GM19467 (cell line): ENCODE results near the gene RAD18.

Experiments used
- ATAC-seq: cut with Tn5 transposase; IDR thresholded peaks from one replicate; pipeline ENCODE4 v1.9.1; 2021; ENCODE audit warnings: mild to moderate bottlenecking, moderate library complexity; ENCODE audit not compliant: unreplicated experiment

The RAD18 gene

DNA sequence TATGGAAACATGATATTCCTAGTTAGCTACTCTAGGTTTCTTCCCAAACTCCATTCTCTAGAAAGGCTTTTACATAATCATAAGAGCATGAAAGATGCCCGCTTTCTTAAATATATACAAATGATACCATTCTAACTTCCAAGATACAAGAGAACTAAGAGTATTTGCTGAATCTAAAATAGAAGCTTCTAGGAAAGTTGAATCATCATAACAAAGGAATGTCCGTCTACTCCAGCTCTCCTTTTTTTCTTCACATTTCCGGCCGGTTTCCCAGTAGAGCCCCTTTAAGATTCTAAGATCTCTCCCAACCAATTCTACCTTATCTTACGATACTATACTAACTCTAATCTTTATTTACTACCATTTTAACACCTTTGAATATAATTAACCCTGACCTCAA lies 60.1 kb downstream of the RAD18 start:
- ATAC-seq, result no peak

DNA sequence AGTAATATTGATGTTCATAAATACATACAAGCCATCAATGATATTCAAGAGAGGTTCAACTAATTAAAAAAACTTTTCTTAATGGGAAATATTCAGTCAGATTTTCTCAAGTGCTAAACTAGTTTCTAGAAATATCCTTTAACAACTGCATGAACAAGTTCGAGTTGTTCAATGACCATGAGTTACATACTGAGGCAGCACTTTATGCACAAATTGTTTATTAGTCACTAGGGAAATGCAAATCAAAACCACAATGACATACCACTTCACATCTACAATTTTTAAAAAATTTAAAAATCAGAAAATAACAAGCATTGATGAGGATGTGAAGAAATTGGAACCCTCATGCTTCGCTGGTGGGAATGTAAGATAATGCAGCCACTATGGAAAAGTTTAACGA lies 62.4 kb downstream of the RAD18 start:
- ATAC-seq, result no peak

DNA sequence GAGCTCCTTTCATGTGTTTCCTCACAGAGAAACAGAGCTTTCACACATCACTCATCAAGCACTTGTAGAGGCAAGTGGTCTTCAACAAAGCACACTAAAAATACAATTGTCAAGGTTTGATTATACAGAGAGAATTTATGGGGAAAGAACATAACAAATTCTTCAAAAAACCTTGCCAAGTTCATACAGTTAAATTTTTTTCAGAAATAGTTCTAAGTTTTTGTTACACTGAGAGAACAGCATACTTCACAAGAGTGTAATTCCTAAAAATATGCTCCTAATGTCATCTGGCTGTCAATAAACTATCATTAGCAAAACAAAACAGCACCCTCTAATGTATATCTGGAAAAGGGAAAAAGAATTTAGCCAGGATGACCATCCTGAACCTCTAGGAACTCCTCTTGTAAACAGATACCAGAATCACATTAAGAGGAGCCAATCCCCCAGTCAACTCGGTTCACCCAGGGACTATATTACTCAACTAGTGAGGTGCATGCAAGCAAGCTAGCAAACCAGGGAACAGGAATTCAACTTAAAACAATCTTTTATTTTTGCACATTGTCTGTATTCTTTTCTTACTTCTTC lies 63.3 kb downstream of the RAD18 start:
- no peak for ATAC-seq

DNA sequence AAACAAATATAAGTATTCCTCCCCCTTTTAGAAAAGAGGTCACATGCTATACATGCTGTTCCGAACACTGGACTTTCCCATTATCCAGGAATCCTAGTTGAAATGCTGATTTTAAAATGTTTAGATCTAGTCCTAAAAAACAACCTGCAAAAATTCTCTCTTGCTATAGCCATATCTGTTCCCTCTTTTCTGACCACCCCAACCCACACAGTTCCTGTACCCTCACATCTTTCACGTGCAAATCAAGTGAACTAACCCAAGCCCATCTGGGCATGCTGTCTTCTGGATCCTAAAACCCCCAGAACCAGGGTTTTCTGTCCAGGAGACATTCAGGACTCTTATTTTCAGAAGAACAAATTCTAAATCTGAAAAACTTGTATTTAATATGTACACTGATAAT lies 67.4 kb downstream of the RAD18 start:
- no peak for ATAC-seq

DNA sequence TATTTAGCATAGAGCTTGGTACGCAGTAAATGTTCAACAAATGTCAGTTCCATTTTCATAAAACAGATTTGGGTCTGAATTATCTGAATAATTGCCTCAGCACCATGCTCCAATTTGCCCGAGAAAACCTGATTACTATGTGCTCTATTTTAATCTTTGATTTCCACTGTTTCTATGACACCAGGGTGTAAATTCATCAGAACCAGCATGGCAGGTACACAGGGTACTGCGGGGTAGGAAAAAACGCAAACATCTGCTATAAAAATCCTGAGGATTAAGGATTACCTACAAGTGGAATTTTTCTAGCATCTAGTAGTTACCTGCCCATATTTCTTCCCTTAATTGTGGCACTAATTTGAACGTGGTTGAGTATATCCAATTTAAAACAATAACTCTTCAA lies 70.3 kb downstream of the RAD18 start:
- ATAC-seq, result no peak

DNA sequence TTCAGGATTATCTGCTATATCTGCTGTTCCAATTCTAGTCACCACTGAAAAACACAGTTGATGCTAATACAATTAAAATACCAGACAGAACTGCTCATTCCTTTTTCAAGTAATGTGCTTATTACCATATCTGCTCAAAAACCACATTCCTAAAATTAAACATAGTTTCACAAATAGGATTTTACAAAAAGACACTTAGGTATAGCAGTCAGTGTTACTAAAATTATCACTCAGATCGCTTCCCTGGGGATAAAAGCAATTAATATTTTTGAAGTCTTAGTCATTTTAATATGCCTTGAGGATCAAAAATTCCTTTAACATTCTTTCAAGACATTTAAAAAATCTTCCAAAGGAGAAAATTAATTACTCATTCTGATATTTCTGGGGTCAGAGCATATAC lies 71.5 kb downstream of the RAD18 start:
- ATAC-seq, result no peak

DNA sequence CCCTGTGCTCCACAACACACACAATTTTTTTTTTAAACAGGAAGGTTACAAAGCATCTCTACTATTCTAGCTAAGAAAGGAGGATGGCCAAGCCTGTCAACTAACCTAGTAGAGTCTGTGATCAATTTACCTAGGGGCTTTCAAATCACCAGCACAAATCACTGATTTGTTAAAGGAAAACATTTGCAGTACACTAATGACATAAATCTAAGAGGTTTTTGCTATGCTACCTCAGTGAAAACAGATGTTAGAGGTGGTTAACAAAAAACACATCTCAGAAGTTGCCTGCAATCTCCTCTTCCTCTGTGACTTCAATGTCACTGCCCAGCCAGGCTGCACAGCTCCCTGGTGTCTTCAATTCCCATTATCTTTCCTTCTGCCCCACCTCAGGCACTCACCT lies 72.0 kb downstream of the RAD18 start:
- no peak for ATAC-seq

DNA sequence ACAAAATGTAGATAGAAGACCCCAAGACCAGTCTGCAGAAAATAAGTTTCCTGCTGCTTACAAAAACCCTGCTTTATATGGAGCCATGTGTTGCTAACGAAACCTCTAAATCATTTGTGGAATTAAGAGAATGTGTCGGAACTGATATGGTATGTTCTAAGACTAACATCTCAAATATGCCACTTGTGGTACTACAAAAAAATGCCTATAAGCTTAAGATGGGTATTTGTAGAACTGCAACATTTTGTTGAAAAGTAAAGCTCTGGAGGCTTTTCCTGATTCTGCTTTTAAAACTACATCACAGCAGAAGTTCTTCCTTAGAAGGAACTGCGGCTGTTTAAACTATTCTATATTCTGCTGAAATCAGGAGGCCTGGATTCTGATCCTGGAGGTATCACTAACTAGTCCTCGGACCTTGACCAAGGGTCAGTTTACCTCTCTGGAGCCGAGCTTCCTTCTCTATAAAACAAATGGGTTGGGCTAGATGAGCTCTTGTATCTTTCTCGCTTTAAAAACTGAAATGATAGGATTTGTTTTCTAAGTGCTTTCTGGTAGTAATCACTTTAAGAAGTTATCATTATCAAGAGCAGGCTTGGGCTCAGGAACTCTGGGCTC lies 74.9 kb downstream of the RAD18 start:
- ATAC-seq, result no peak

DNA sequence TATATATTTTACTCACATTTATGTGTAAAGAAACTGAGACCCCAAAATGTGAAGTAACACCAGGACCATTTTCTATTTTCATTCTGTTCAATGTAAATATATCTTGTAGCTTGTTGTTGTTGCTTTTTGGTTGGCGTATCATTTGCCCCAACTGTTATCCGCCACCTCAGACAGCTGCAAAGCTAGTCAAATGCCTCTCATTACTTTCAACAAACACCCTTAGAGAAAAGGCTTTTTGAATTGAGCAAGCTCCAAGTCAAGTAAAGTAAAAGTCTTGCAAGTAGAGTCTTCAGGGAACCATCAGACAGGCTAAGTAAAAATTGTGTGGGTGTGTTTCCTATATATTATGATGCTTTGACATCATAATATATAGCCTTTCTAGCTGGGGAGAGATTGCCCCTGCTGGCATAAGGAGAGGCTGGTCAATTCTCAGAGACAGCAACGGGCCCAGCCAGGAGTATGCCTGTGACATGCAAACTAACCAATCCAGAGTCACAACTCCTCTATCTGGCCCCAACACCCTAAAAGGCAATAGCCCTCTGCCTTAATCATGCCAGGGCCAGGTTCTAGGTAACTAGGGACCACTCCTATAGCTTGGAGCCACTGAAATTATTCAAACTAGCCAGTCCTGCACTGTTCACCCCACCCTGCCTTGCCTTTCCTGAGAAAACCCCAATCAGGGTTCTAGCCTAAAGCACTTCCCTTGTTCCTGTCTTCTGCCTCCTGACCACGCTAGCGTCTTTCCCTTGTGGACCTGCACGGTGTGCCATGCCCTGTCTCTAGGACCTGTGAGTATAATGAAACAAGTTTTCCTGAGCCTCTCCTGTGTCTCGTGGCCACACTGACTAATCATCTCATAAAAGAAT lies 75.6 kb downstream of the RAD18 start:
- ATAC-seq, result no peak

DNA sequence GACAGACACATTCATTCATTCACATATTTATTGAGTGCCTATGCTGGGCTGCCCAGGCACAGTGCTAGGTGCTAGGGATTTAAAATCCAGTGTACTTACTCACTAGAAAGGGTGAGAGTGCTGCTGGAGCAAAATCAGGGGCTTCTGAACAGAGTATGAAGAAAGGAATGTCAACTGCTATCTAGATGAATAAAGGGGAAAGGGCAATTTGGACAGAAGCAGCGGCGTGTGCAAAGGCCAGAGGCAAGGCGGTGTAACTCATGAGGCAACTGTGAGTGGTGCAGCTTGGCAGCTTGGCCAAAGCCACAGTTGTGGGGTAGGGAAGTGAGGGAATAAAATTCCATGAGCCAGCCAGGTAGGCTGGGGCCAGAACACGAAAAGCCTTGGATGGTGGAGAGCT lies 76.7 kb downstream of the RAD18 start:
- no peak for ATAC-seq

DNA sequence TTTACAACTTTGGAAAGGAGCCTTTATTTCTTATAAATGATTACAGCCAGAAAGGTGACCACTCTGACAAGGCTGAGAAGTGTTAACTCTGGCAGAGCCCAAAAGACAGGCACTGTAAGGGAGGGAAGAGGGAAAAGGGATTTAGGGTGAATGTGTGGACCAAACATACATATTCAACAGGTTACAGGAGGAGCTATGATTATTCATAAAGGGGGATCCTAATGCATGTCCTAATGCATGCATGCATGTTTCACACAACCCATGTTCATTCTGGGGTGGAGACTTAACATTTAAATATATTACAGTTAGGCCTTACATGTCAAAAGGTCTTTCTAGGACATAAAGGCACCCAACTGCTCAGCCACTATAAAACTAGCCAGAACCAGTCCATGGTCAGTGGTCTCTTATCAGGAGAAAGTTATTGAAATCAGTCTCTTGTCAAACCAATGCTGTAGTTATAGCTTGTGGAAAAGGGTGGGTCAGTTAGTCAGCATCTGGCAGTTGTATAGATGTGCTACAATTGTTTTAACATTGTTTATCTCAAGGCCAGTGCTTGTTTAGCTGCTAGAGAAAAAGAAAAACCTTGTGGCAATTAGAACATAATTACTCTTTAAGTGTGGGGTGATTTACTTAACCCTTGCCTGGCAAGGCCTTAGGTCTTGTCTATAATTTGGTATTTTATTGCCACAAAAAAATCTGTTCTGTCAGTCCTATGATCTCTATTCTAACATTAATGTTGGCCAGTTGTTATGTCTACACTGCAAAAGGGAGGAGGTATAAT lies 77.5 kb downstream of the RAD18 start:
- no peak for ATAC-seq

DNA sequence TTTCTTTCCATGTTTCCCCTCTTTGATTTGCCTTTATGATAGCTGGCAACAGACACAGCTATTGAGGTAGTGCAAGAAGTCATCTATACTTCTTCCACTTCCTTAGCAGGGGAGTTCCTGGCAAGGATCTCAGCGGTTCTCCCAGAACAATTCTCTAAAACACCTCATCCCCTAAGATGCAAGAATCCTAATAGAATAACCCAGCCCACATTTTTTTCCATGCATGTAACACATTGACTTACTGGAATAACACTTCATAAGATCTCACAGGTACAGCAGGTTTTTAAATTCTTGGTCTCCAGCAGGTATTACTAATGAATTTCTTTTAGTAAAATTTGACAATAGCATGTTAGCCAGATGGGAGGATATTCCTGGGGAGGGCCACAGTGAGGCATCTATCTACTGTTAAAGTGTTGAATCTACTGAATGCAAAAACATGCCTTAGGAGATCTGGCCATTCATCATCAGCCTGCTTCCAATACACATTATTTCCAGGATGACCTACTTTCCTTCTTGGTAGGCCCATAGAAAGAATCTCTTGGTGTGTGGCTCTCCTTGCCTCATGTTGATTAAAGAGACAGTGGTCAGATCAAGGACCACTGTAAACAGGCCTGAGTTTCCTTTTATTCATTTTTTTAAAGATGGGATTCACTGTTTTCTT lies 78.5 kb downstream of the RAD18 start:
- no peak for ATAC-seq

DNA sequence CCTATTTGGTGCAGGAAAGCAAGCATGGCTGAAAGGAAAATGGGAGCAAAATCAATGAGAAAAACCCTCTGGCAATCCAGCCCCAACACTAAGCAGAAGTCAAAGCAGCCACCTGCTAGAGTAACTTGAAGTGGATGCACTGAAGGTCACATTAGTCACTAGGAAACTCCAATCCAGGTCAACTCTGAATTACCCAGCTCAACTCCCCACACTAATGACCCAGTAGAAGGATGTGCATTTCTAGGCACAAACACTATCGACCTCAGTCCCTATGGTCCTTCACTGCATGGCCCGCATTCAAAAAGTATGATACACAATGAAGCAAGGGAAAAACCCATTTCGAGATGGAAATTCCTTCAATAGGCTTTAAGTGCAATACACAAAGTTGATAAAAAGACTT lies 80.6 kb downstream of the RAD18 start:
- ATAC-seq, result peak; percentile 19

DNA sequence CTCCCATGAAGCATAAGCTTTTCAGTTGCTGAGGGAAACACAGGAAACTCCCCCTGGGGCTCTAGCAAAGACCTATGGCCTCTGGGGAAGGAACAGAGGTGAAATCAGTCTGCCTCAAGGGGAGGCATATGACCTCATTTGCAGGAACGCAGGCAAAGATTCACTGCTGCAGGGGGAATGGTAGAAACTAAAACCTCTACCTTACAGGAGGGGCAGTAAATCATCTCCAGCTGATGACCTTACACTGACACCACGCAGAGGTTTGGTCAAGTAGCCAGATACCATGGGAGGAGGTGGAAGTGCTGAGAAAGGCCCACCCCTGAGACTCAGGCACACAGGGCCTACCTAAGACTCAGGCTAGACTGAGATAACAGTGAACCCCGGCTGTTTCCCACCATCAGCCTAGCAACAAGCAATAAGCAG lies 81.1 kb downstream of the RAD18 start:
- ATAC-seq, result peak; percentile 50

DNA sequence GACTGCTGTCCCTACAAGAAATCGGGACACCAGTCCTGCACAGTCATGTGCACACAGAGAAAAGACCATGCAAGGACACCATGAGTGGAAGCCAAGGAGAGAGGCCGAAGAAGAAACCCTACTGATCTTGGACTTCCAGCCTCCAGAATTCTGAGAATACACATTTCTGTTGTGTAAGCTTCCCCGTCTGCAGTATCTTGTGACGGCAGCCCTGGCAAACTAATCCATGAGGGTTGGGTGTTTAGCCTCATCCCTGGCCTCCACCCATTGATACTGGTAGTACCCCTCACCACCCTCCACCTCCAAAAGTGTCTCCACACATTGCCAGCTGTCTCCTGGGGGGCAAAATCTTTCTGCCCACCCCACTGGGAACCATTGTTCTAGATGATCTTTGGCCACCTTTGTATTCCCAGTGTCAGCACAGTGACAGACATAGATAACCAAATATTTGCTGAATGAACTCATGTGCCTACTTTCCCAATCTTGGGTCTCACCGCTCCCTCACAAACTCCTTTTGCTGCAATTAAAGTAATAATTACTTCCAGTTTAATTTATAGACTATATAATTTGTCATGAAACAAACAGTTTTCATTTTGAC lies 83.8 kb downstream of the RAD18 start:
- no peak for ATAC-seq

DNA sequence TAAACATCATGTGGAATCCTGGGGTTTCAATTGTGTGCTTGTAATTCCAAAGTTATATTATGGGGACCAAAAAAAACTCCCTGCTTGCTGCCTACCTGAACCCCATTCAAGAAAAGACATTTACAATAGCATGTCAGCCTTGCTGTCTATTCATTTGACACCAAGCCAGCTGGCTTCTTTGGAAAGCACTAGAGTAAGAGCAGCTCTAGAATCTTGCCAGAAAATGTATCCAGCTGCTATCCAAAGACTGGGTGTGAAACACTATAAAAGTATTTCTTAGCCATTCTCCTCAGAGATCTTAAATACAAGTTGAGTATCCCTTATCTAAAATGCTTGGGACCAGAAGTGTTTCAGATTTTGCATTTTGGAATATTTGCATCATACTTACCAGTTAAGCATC lies 87.4 kb downstream of the RAD18 start:
- ATAC-seq, result no peak

DNA sequence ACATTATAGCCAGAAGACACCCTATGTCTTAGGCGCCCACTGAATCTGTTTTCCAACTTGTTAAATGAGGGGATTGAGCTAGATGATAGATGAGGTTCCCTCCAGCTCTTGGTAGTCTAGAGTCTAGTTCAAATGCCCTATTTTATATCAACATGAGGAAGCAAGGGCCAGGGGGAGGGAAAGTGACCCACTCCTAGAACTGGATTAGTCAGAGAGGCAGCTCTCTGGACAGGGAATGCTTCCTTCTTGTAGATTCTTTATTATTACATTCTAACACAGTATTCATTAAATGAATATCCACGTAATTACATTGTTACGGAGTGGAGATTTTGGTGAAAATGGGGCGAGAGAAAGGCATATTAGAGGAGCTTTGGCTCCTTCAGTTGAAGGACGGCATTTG lies 89.5 kb downstream of the RAD18 start:
- ATAC-seq, result no peak

DNA sequence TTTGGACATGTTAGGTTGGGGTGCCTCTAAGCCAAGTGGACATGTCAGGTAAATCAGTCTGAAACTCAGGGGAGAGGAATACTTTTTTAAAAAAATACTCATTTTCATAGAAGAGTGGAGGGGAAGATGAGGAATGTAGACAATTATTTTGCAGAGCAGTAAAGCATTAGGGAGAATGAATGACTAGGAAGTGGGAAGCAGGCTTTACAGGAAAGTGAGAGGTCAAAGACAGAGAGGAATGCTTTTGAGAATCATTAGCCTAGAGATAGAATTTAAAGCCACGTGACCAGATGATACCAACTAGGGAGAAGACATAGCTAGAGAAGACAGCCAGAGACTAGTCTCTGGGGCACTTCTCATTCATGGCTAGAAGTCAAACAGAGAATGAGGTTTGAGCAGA lies 91.0 kb downstream of the RAD18 start:
- ATAC-seq, result no peak

DNA sequence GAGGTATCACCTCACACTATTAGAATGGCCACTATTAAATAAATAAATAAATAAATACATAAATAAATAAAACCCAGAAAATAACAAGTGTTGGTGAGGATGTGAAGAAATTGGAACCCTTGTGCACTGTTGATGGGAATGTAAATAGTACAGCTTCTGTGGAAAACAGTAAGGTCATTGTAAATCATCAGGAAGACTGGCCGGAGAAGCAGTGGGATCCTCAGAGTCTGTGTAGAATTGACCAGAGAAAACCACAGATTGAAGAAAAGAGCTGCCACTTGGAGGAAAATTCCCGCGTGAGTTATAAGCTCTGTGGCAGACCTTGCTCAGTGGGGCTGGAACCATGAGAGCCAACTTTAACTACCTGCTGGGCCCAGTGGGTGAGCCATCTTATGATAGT lies 92.0 kb downstream of the RAD18 start:
- ATAC-seq, result no peak

DNA sequence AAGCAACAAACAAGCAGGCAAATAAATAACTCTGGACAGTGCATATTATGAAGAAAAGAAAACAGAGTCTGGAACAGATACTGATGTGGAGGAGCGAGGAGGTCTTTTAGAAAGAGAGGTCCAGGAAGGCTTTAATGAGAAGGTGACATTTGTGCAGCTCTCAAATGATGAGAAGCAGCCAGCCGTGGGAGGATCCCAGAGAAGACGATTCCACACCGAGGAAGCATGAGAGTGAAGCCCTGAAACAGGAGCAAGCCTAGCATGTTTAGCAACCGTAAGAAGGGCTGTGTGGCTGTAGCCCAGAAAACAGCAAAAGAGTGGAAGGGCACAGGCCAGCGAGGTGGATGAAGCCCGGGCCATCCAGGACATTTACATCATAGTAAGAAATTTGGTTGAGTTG lies 93.1 kb downstream of the RAD18 start:
- no peak for ATAC-seq

DNA sequence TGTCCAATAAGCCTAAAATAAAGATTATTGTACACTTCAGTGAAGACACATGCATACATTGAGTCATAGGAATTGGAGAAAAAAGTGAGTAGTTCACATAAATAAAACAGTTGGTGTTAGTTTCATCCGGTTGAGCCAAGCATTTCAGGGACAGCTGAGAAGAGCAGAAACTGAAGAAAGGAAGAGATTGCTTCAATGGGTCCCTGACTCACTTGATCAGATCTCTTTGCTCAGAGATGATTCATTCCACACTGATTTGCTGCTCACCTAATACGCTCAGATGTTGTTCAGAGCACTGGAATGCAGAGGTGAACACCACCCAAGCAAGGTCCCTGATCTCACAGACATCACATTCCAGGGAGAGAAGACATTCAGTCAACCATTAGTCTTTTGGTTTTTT lies 93.7 kb downstream of the RAD18 start:
- no peak for ATAC-seq
